ENCODE data around the gene PCDH9.

The PCDH9 gene

GRCh38 chr13:66349966-66350365, 880.2 kb downstream of the PCDH9 start:
- no peak for DNase-seq

GRCh38 chr13:66348745-66349690, 881.1 kb downstream of the PCDH9 start:
- no peak for DNase-seq

GRCh38 chr13:66347486-66348117, 882.5 kb downstream of the PCDH9 start:
- no peak for DNase-seq

GRCh38 chr13:66345971-66346370, 884.2 kb downstream of the PCDH9 start:
- DNase-seq, result no peak

GRCh38 chr13:66345518-66345810, 884.7 kb downstream of the PCDH9 start:
- no peak for DNase-seq

GRCh38 chr13:66344805-66345517, 885.2 kb downstream of the PCDH9 start:
- DNase-seq, result no peak

- DNase-seq, result no peak
Measured at GRCh38 chr13:66343224-66343828, 886.8 kb downstream of the PCDH9 start.

GRCh38 chr13:66341635-66342377, 888.3 kb downstream of the PCDH9 start:
- DNase-seq, result no peak

- DNase-seq, result no peak
Measured at GRCh38 chr13:66339214-66339613, 890.9 kb downstream of the PCDH9 start.

- DNase-seq, result no peak
Measured at GRCh38 chr13:66338542-66338941, 891.6 kb downstream of the PCDH9 start.

GRCh38 chr13:66335626-66336025, 894.5 kb downstream of the PCDH9 start:
- no peak for DNase-seq

- no peak for DNase-seq
Measured at GRCh38 chr13:66329988-66330451, 900.1 kb downstream of the PCDH9 start.

- DNase-seq, result no peak
Measured at GRCh38 chr13:66328476-66328875, 901.7 kb downstream of the PCDH9 start.

- DNase-seq, result no peak
Measured at GRCh38 chr13:66323745-66324347, 906.3 kb downstream of the PCDH9 start.

GRCh38 chr13:66322936-66323335, 907.2 kb downstream of the PCDH9 start:
- no peak for DNase-seq

GRCh38 chr13:66322193-66322740, 907.9 kb downstream of the PCDH9 start:
- DNase-seq, result no peak

GRCh38 chr13:66314911-66315310, 915.2 kb downstream of the PCDH9 start:
- DNase-seq, result no peak

GRCh38 chr13:66313413-66313812, 916.7 kb downstream of the PCDH9 start:
- DNase-seq, result no peak

- DNase-seq, result no peak
Measured at GRCh38 chr13:66312312-66313087, 917.6 kb downstream of the PCDH9 start.

GRCh38 chr13:66305961-66306617, 924.0 kb downstream of the PCDH9 start:
- DNase-seq, result no peak
